NCI-H2029 (cell line): ENCODE data around the gene ESRRB.

Experiments
- DNase-seq: peaks from one replicate; lab custom pipeline; 2025; lab: John Stamatoyannopoulos, UW

Gene ESRRB

GRCh38 chr14:76541594-76542219, 165.8 kb downstream of the ESRRB start:
- DNase-seq, result no peak

DNA sequence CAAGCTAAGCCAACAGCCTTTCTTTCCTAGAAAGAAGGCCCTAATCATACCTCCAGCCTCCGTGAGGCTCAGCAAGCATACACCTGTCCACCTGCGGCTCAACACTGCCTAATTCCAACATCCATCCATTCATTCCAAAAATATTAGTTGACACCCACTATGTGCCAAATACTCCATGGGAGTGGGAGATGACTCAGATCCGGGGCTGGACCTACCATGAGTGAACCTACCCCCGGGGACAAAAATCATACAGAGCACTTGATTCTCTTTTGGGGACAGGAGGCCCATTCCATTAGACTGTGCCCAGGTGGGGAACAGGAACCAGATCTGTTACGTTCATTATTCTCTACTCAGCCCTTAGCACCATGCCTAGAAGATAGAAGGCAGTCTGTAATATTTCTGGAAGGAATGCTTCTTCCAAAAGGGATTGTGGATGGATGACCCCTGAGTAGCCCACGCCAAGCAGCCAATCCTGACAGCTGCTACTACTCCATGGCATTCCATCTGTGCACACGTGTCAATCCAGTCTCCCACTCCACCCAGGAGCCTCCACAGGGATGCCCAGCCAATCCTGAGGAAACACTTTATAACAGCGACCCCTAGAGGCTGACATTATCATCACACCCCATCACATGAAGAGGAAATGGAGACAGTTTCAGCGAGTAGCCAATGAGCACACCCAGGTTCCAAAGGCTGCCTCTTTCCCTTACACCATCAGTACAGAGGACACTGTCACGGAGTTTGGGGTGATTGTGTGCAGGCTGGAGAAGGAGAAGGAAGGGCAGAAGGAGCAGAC, 170.7 kb downstream of the ESRRB start:
- no peak for DNase-seq

DNA sequence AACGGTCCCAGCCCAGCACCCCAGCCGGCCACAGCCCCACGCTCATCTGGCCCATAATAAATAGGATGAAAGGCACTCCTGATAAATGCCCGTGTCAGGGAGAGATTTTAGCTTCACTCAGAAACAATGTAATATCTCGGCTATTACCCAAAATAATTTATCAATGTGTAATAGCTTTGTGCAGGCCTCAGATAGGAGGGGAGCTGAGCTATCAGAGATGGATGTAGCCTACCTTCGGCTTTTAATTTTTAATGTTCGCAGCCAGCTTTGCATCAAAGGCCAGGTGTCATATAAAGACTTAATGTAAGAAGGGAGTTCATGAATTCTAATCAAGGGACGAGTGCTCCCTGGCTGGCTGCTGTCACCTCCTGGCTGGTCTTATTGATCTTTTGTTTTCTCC, 171.9 kb downstream of the ESRRB start:
- no peak for DNase-seq

- no peak for DNase-seq
Measured at GRCh38 chr14:76550534-76550933, 174.6 kb downstream of the ESRRB start.

GRCh38 chr14:76551116-76551515, 175.2 kb downstream of the ESRRB start:
- no peak for DNase-seq
